AG09319 (cell line): ENCODE data around the gene GOLGA6A.
A peak's percentile ranks its signal among the peaks of the same experiment; 100 is the strongest.

Experiments used
- DNase-seq: peaks from one replicate; pipeline ENCODE4 v3.0.0-alpha.2; 2010; ENCODE audit warnings: low read depth; ENCODE audit errors: extremely low read depth
- CTCF ChIP-seq: IDR thresholded peaks from 2 replicates; pipeline ENCODE4 v1.5.1; 2011; ENCODE audit warnings: low read depth, mild to moderate bottlenecking, inconsistent platforms, low read length, moderate library complexity

The GOLGA6A gene

GRCh38 chr15:74040109-74040850 lies 42.1 kb downstream of the GOLGA6A start:
- TF ChIP-seq CTCF, result no peak
- peak; percentile 75 for DNase-seq

GRCh38 chr15:74039656-74040010 lies 42.7 kb downstream of the GOLGA6A start:
- no peak for TF ChIP-seq CTCF
- no peak for DNase-seq

- no peak for TF ChIP-seq CTCF
Measured at GRCh38 chr15:74038707-74039655, 43.4 kb downstream of the GOLGA6A start.

GRCh38 chr15:74037171-74038117 lies 44.9 kb downstream of the GOLGA6A start:
- DNase-seq, result no peak
- no peak for TF ChIP-seq CTCF

More at GRCh38 chr15:74038707-74039655, 43.4 kb downstream of the GOLGA6A start:
- no peak for DNase-seq

- TF ChIP-seq CTCF, result peak; percentile 70
Measured at GRCh38 chr15:74036271-74037170, 45.8 kb downstream of the GOLGA6A start.

GRCh38 chr15:74035121-74036017 lies 47.0 kb downstream of the GOLGA6A start:
- TF ChIP-seq CTCF, result no peak
- DNase-seq, result no peak

More at GRCh38 chr15:74036271-74037170, 45.8 kb downstream of the GOLGA6A start:
- no peak for DNase-seq
